A172 (cell line): ENCODE data around the gene MATN4. TPM values are rescaled to one million over a fixed set of nuclear protein-coding genes. Genes with fewer than 3 reads are reported as not detected.

Source experiments
- DNase-seq: peaks from one replicate; pipeline ENCODE4 v3.0.0-alpha.2; 2015; ENCODE audit warnings: low spot score
- total RNA-seq: library from RNA; depleted of rRNA; stranded (reverse); fragments of >200 nt; shearing (Covaris generic); gene quantifications from 2 replicates; pipeline ENCODE4 v1.2.3, GENCODE V29; 2014

MATN4 gene
- total RNA-seq, 1 experiment from 2014 or later, result not detected

DNA sequence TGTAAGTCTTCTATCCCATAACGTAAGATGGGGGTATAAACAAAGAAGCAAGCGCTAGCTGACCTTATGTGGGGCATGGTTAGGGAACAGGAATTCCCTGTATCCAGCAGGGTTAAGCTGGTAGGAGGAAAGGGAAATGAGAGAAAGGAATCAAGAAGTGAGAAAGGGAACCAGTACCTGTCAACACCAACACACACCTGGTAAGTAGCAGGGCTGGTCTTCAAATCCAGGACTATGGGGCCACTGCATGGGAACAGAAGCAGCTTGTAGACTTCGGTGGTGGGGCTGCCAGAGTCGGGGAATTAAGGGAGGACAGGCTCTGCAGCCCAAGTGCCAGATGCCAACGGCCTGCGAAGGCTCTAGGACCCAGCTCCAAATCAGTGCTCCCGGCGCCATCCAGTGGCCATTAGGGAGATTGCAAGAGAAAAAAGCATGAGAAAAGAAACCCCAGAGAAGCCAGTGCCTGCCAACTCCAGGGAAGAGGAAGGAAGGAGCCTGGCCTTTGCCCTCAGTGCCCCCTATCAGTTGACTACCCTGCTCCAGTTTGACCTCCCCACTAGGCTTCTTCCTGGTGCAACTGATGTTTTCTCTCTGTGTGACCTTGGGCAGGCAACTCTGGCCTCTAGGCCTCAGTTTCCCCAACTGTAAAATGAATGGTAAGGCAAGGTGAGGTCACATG lies 17.3 kb downstream of the MATN4 start:
- peak; percentile 73 for DNase-seq

DNA sequence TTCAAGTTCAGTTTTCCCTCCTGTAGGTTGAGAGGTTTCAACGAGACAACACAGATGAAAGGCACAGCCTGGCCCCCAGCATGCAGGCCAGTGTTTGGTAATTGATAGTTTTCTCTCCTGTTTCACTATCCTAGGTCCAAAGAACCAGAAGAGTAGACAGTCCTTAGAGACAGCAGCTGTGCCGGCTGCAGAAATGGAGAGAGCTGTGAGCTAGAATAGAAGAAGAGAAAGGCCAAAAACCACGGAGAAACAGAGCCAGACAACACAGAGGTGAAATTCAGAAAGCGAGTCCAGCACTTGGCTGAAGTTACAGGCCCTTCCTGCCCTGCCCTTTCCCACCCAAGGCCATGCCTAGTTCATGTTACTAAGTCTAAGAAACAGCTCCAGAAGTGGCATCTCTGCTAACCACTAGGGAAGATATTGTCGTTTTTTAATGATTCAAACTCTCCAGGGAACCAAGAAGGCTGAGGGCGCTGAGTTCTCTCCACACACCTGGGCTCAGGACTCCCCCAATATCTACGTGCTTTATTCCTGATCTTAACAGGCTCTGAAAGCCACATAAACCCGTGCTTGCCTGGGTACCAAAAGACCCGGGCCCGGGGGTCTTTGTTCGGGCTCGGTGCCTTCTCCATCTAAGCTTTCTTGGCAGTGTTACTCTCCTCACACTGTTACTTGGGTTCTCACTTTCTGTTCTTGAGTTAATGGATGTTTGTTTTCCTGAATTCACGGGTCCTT lies 18.0 kb downstream of the MATN4 start:
- DNase-seq, result no peak

DNA sequence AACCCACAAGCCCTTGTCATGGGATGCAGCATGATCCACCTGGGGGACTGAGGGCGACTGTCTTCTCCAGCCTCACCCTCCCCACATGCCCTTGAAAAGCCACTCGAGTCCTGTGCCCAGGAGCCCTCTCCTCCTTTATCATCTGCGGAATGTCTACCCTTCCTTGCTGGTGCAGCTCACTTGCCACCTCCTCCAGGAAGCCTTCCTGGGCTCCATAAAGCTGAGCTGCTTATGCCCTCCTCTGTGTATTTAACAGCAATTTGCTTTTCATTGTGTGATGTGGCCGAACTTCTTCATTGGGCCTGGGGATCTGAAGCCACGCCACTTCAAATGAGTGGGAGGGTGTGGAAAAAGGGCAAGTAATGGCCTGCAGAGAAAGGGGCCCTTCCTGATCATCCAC lies 19.2 kb downstream of the MATN4 start:
- no peak for DNase-seq

DNA sequence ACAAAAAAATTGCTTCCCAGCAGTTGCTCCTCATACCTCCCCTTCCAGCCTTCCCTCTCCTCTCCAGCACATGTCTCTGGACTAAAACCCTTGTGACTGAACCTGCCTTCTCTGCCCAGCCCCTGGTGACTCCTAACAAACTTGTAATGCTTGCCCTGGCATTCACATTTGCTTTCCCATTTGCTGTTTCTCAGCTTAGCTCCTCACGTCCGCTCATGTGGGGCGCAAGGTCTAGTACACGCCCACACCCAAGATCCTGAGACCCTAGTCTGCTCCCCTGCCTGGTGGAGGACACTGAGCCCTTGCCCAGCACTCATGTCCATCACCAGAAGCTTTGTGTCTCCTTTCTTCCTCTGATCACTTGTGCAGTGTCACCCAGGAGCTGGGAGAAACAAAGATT lies 19.7 kb downstream of the MATN4 start:
- no peak for DNase-seq

DNA sequence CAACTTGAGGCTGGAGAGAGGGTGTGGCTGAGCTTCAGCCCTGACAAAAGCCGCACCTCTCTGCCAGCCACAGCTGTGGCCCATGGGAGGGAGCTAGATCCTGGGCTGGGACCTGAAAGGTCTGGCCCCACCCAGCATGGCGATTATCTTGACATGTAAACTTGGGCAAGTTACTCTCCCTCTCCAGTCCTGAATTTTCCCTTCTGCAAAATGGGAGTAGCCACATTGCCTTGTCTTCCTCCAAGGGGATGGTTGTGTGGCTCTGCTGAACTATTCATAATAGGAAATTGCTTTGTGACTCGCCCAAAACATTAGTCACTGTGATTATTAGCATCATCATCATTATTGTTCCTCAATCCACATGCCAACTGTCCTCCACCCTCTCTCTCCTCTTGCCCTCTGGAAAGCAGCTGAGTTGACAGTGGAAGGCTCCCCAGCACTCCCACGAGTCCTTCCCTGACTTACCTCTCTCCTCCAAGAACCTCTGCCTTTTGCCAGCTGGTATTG lies 24.5 kb downstream of the MATN4 start:
- peak; percentile 25 for DNase-seq

DNA sequence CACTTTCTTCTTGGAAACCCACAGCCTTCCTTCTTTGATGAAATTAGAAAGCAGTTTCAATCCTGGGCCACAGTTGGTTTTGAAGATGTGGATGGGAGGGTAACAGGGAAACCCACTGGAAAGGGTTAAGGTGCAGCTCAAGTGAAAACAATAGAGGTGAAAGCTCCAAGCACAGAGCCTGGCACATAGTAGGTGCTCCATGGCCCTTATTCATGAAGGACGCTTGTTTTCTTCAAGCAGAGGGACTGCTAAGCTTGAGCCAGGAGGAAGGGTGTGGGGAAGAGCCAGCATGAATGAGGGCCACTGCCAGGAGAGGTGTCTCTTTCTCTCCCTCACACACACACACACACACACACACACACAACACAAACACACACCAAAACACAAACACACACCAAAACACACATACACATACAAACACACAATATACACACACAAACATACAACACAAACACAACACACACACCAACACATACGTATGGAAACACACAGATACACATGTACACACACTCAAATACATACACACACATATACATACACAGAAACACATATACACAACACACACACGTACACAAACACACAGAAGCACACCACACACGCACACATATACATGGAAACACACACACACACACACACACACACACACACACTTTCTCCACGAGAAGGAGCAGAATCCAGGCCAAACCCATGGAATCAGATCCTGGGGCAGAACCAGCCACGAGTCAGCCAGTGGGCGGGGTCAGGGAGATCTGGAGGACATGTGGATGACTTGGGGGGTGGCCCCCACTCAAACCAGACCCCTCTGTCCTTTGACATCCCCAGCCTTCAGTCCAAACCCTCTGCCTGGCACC lies 25.2 kb downstream of the MATN4 start:
- no peak for DNase-seq

DNA sequence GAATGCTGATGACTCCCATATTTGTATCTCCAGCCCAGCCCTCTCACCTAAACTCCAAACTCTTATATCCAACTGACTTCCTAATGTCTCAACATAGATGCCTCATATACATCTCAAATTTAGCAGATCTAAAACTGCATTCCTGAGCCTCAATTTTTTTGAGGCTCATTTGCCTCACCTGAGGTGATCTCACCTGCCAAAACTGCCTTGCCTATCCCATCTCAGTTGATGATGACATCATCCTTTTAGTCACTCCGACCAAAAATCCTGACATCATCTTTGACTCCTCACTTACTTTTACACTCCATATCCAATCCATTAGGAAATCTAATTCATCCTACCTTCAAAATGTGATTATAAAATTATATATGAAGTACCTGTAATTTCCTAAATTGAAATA lies 28.1 kb downstream of the MATN4 start:
- no peak for DNase-seq

DNA sequence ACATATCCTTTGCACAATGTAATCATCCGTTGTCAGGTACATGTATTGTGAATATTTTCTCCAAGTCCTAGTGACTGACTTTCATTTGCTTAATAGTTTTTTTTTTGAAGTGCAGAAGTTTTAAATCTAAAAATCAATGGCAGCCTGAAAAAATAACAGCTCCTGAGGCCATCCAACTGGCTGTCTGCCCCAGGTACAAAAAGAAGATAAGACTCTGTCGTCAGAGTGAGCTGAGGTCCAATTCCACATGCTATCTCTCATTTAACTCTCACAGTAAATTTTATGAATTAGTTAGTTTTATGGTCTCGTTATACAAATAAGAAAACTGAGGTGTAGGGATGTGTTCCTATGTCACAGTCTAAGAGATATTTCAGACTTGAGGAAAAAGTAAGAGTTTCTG lies 32.8 kb downstream of the MATN4 start:
- no peak for DNase-seq

DNA sequence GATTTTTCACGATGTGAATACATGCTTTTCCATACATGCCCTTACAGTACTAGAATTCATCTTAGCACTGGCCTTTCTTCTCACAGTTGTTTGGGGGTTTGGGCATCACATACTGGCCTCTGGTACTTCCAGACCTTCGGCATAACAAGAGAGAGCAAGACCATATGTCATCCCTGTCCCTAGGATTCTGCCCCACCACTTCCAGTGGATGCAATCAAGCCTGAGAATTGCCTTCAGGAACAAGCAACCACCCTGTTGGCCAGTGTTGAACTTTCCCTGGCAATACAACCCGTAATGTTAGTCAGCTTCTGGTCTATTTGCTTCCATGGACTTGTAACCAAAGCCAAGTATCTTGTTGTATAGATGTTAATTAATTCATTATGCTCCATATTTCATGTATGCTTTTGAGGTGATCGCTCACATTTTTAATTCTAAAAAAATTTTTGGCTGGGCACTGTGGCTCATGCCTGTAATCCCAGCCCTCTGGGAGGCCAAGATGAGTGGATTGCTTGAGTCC lies 38.3 kb downstream of the MATN4 start:
- no peak for DNase-seq

DNA sequence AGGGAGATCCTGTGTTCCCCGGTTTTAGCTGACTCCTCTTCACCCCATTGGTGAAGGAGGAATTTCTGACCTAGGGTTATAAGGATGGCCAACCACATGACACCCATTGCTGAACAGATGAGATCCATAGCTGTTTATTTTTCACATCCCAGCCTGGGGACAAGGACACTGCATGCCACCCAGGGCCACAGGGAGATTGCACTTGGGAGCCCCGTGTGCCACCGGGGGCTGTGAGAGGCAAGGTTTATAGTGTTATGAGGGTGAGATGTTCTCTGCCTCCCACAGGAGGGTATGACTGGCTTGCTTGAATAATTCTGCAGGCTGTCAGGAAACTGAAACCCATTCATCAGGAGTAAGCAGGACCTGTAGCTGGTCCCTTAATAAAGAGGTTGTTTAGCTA lies 39.0 kb downstream of the MATN4 start:
- DNase-seq, result no peak

DNA sequence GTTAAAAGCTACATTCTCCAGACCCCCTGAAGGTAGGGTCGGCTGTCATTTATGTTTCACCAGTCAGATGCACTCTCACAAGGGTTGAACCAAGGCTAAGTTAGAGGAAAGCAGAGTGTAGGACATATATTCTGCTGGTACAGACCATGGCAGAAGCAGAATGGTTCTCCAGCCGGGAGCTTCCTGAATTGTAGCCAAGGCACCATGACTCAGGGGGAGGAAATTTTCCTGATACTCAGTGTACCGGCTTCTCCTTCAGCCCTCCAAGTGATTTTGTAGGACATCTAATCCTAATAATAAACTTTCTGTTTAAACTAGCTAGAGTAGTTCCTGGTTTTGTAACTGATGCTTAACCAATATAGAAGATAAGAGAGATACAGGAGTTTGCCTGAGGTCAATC lies 39.6 kb downstream of the MATN4 start:
- no peak for DNase-seq

DNA sequence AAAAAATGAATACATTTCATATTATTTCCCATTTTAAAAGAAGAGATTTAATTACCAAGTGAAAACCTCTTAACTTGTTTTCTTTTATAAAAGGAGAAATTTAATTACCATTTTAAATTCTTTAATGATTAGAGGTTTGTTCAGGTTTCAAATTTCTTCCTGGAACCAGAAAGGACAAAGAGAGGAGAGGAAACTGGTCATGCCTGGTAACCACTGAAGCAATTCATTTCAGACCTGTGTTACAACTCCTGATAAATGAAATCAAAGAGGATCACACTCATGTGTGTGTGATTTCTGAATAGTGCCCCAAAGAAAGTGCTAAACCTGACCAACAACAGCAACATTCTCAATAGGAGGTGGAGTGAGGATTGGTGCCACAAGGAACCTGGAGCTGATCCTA lies 41.1 kb downstream of the MATN4 start:
- DNase-seq, result no peak

DNA sequence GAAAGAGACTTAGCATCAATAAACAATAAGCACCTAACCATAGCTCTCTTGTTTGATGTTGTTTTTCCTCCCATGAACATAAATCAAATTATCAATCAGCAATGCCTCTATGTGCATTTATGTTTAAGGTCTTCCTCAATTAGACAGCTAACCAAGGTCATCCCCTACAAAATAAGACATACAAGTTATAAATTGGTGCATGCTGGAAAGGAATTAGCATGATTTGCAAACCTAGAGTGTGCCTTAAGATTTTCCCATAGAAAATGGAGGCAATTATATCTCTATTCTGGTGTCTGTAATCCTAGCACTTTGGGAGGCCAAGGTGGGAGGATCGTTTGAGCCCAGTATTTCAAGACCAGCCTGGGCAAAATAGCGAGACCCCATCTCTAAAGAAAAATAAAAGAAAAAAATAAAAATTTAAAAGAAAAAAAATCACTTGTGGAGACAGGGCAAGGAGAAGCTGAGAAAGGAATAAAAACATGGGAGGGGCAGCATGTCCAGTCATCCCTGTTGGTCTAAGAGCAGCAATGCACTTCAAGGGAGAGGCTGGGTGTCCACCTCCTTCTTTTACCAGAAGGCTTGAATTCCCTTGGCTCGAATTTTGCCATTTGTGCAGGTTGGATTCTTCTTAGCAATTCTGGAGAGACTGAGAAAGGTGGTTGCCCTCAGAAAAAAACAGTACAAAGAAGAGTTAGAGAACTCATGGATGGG lies 44.4 kb downstream of the MATN4 start:
- DNase-seq, result no peak

DNA sequence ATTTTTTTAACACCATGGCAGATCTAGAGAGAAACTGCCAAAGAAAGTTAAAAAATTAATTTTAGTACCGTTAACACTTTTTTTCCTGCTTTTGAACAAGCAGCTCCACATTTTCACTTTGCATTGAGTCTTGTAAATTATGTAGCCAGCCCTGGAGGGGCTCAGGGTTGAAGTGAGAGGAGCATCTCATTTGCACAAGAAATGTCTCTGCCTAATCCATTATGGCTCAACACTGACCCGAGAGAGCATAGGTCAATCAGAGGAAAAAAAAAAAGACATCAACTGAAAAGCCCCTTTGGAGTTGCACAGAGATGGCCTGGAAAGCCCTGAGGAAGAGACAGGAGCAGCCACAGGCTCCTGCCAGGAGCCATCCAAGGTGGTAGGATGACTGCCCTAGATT lies 49.4 kb downstream of the MATN4 start:
- no peak for DNase-seq

DNA sequence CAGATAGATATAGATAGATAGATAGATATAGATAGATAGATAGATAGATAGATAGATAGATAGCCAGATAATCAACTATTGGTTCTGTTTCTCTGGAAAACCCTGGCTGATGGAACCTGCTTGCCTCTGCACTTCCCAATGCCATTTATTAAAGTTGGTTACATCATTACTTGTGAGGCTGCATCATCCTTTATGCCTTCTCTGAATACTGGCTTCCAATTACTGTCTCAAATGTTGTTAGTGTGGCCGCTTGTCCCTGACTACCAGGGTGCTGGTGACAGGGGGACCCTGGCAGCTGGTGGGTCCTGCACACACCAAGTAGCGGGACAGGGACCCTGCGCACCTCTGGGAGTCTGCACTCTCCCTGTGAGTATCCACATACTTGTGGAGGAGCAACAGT lies 49.8 kb downstream of the MATN4 start:
- no peak for DNase-seq

DNA sequence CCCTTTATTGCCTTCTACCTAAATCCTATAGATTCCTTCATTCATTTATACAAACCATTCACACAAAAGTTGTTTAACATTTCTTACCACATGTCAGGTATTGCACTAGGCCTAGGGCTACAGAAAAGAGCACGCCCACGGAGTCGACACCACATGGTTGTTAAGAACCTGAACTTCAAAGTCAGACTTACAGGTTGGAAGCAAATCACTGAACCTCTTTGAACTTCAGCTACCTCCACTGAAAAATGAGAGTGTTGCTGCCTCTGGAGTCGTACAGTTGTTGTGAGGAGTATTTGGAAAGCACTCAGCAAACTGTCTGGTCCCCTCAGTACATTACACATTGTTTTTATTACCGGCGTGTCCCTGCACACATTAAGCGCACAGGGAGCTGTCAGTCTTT lies 50.4 kb downstream of the MATN4 start:
- DNase-seq, result no peak

DNA sequence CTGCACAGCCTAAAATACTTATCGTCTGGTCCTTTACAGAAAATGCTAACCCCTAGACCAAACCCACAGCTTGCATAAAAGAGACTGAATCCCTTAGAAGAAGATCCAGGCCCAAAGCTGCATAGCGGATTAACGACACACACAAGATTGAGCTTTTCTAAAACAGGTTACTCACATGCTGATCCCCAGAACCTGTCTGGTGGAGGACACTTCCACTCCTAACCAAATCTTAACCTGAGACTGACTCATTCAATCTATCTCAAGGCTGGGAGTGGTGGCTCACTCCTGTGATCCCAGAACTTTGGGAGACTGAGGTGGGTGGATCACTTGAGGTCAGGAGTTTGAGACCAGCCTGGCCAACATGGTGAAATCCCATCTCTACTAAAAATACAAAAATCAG lies 50.9 kb downstream of the MATN4 start:
- no peak for DNase-seq

DNA sequence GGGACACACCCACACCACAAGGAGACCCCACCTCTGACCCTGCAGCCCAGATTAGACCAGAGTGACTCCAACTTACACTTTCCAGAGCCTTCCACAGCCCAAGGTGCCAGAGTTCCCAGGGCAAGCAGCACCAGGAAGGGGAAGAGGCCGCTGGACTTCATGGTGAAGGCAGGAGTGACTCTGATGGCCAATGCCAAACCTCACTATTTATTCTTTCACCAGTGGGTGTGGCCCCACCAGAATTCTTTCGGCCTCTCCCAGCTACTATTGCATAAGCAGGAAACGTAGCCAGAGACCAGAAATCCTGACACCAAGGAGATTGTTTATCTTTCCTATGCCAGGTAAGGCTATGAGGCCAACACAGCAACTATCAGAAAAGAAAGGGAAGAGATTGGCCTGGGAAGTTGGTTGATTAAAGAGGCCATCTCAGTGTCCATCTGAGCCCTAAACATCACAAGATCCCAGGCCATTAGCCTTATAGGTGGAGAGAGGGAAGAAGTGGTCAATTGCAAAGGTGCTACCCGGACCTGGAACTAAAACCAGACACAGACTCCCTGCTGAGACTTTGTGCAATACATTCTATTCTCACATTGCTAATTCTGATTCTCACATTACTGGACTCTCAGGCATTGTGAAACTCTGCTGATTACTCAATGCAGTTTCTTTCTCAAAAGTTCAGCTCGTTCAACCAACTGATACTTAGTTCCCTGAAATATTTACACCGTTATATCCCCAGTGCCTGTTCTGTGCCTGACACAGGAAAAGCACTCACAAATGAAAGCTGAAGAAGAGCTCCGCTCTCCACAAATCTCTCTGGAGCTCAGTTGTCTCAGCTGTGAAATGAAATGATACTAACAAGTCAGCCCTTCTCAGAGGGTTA lies 53.5 kb downstream of the MATN4 start, which contains the start of gene SLPI:
TSS of gene SLPI (minus strand) at position 182 of the 880 bp plus-strand sequence. CDS start at position 161, 21 bp downstream.
- peak; percentile 51 for DNase-seq

DNA sequence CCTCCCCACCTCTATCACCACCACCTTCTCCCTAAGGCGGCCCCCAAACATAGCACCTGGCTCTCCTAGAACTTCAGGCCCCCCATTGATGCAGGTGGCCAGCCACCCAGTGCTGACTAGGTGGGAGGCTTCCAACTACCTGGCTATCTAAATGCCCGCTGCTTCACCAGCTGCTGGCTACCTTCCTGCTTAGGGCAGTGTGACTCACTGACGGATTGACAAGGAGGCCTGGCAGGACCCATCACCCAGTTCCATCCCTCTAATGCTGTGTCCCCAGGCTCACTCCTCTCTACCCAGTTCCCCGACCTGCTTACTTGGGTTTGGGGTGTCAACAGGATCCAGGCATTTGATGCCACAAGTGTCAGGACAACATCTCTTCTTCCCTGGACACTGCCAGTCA lies 54.8 kb downstream of the MATN4 start:
- no peak for DNase-seq

DNA sequence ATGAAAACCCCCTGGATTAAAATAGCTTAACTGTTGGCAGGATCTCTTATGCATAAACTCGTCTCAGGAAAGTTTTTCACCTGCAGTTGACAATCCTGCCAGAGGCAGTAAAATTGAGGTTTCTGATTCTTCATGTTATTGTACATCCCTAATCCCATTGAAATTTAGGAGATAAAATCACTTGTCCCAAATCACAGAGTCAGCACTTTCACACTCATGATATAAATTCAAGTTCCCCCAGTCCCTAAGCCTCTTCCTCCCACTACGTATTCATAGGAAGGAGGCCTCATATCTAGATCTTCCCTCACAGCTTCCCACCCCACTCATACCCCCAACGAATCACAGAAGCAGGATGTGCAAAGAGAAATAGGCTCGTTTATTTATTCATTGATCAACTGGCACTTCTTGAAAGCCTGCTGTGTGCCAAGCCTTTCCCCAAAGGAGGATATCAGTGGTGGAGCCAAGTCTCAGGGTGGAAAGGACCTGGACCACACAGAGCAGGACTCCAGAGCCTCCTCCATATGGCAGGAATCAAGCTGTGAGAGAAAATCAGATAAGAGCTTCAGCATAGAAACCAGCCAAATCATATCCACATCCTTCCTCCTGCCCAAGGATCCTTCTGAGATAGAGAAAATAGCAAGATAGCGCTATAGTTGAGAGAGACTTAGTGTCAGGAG lies 56.1 kb downstream of the MATN4 start:
- no peak for DNase-seq
